Erythroblast (primary cell): ENCODE measurements around the gene AIG1.

Source experiments
- GATA1 ChIP-seq: IDR thresholded peaks from 2 replicates; pipeline ENCODE4 v1.6.1; 2011; ENCODE audit warnings: low read depth, mild to moderate bottlenecking, control low read depth, low read length, moderate library complexity
- POLR2A ChIP-seq: IDR thresholded peaks from 2 replicates; pipeline ENCODE4 v1.6.1; 2011; ENCODE audit warnings: mild to moderate bottlenecking, low read length

DNA sequence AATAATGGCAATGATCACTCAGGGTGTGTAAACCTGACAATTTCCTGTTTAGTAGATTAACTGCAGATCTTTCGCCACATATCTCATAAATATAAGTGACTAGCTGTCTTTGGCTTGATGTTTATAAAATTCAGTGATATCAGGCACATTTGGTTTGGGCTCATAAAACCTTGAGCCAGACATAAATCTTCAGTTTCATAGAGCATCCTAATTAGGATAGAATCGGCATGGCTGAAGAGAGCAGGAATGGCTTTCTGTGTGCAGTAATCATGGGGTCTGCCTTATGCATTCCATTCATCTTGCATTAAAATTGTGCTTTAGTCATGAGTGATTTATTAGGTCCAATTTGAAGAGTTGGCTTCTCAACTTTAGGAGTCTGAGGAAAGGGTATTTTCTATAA lies 27.2 kb downstream of the AIG1 start:
- TF ChIP-seq POLR2A: no peak
- TF ChIP-seq GATA1: no peak
